ENCODE results near the gene CTNND2. TPM values are rescaled to one million over a fixed set of nuclear protein-coding genes. Genes with fewer than 3 reads are reported as not detected.

CTNND2 gene
- total and polyA plus RNA-seq, 10 donors: 0.93 to 51.0 (median 21.5) TPM

- Histone ChIP-seq H3K4me1 (no peaks in the 10 kb centered on the region), H3K36me3 (no peaks in the 10 kb centered on the region), H3K27ac (no peak overlapping the region), H3K9me3 (no peaks in the 10 kb centered on the region), H3K4me3 (no peak overlapping the region), H3K27me3 (replicated peaks in 1 of 7) (no peaks in the 10 kb centered on the region)
- DNase-seq: no peak
- no peak for TF ChIP-seq POLR2AphosphoS5 (IDR thresholded peaks at IDR 0.05)
- TF ChIP-seq, protein P1, sequence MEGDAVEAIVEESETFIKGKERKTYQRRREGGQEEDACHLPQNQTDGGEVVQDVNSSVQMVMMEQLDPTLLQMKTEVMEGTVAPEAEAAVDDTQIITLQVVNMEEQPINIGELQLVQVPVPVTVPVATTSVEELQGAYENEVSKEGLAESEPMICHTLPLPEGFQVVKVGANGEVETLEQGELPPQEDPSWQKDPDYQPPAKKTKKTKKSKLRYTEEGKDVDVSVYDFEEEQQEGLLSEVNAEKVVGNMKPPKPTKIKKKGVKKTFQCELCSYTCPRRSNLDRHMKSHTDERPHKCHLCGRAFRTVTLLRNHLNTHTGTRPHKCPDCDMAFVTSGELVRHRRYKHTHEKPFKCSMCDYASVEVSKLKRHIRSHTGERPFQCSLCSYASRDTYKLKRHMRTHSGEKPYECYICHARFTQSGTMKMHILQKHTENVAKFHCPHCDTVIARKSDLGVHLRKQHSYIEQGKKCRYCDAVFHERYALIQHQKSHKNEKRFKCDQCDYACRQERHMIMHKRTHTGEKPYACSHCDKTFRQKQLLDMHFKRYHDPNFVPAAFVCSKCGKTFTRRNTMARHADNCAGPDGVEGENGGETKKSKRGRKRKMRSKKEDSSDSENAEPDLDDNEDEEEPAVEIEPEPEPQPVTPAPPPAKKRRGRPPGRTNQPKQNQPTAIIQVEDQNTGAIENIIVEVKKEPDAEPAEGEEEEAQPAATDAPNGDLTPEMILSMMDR (IDR thresholded peaks at IDR 0.05 in 8 of 11, conservative IDR thresholded peaks at IDR 0.05 in 3 of 11): no peak
- TF ChIP-seq POLR2A (IDR thresholded peaks at IDR 0.05): no peak
- intact Hi-C loops (cut with DNase I; ENCODE audit: low total_unique reads): no loop called here
- 83 to 98% (median 87%) methylated on average over 3 of the region's 3 CpGs for WGBS, 5 donors
Observed at GRCh38 chr5:11372191-11372590, 532.1 kb downstream of the CTNND2 start.

DNA sequence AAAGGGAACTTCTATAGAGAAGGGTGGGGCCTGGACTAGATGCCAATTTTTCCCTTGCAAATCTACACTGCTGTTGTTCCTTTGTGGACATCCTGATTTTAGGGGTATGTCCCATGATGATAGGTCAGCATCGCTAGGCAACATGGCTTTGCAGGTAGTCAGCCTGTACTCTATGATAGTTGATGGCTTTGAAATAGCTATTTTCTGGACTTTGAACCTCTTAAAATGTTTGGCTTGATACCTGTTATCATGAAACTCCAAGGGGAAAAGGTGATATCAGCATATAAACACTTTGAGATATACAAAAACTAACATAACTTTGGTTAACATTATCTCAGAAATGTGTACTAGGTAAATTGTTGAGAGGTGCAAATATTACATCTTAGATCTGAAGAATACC is 533.2 kb downstream of the CTNND2 start:
- WGBS, 5 donors: 86 to 97% (median 93%) methylated on average over 1 of the region's 1 CpG
- intact Hi-C loops (cut with DNase I; ENCODE audit: low total_unique reads): no loop called here
- Histone ChIP-seq H3K4me1 (no peaks in the 10 kb centered on the region), H3K9me3 (no peaks in the 10 kb centered on the region), H3K36me3 (no peaks in the 10 kb centered on the region), H3K4me3 (no peak overlapping the region), H3K27ac (no peak overlapping the region), H3K27me3 (replicated peaks in 1 of 7) (no peaks in the 10 kb centered on the region)
- no peak for DNase-seq
- TF ChIP-seq POLR2A (IDR thresholded peaks at IDR 0.05): no peak
- no peak for TF ChIP-seq POLR2AphosphoS5 (IDR thresholded peaks at IDR 0.05)
- TF ChIP-seq, protein P1 (IDR thresholded peaks at IDR 0.05 in 8 of 11, conservative IDR thresholded peaks at IDR 0.05 in 3 of 11): no peak

GRCh38 chr5:11364531-11364930 is 539.7 kb downstream of the CTNND2 start:
- no peaks in the 10 kb centered on the region for H3K27me3 ChIP-seq (replicated peaks in 1 of 7)
- DNase-seq: no peak
- H3K4me1 ChIP-seq: no peaks in the 10 kb centered on the region
- H3K36me3 ChIP-seq: no peaks in the 10 kb centered on the region
- H3K9me3 ChIP-seq: no peaks in the 10 kb centered on the region
- no peak for TF ChIP-seq POLR2AphosphoS5 (IDR thresholded peaks at IDR 0.05)
- TF ChIP-seq, protein P1 (IDR thresholded peaks at IDR 0.05 in 8 of 11, conservative IDR thresholded peaks at IDR 0.05 in 3 of 11): no peak
- TF ChIP-seq POLR2A (IDR thresholded peaks at IDR 0.05): no peak
- H3K4me3 ChIP-seq: no peak overlapping the region
- 88 to 98% (median 95%) methylated on average over 10 to 11 of the region's 11 CpGs for WGBS, 5 donors
- intact Hi-C loops (cut with DNase I; ENCODE audit: low total_unique reads): no loop called here
- no peak overlapping the region for H3K27ac ChIP-seq

DNA sequence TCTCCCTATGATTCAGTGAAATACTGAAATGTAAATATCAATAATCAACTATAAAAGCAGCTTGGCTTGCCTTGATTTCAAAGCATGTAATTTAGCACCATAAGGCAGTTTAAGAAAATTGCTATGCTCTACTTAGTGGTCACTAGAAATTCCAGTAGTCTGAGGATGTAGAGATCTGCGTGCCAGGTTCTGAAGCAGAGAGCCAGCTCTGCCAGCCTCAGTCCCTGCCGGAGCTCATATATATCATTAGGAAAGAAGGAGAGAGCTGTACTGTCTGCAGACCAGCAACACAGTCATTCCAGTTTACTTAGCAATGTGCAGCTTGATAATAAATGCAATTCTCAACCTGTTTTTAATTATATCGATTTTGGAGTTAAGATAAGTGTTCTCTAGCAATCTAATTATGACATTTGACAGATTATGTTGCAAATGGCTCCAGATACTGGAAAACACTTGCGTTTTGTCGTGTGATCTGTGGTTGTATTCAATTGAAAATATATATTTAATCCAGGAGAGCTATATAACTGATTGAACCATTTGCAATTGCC is 540.5 kb downstream of the CTNND2 start:
- H3K4me1 ChIP-seq: no peaks in the 10 kb centered on the region
- H3K4me3 ChIP-seq: no peak overlapping the region
- TF ChIP-seq, protein P1 (IDR thresholded peaks at IDR 0.05 in 8 of 11, conservative IDR thresholded peaks at IDR 0.05 in 3 of 11): no peak
- TF ChIP-seq POLR2A (IDR thresholded peaks at IDR 0.05) (no peak), POLR2AphosphoS5 (IDR thresholded peaks at IDR 0.05) (no peak)
- 87 to 94% (median 88%) methylated on average over 5 of the region's 5 CpGs for WGBS, 5 donors
- no peaks in the 10 kb centered on the region for H3K36me3 ChIP-seq
- no peak for DNase-seq
- H3K27ac ChIP-seq: no peak overlapping the region
- no peaks in the 10 kb centered on the region for H3K9me3 ChIP-seq
- intact Hi-C loops (cut with DNase I; ENCODE audit: low total_unique reads): no loop called here
- H3K27me3 ChIP-seq (replicated peaks in 1 of 7): no peaks in the 10 kb centered on the region
